HepG2 (cell line): ENCODE measurements around the gene NUDT2. TPM values are rescaled to one million over a fixed set of nuclear protein-coding genes. Genes with fewer than 3 reads are reported as not detected.

Source experiments
- CEBPZ ChIP-seq: IDR thresholded peaks from 2 replicates; pipeline ENCODE4 v1.6.1; 2012; ENCODE audit warnings: low read length, improper control_type of control experiment
- ELF1 ChIP-seq: sonication (generic); formaldehyde crosslinking; IDR thresholded peaks from 2 replicates; pipeline ENCODE4 v1.4.0; 2020; ENCODE audit warnings: missing genetic modification reagents
- FOXA3 ChIP-seq: IDR thresholded peaks from 2 replicates; pipeline ENCODE4 v1.6.1; 2016; ENCODE audit warnings: missing genetic modification reagents, missing compliant biosample characterization
- HNF1B ChIP-seq: sonication (generic); formaldehyde crosslinking; IDR thresholded peaks from 2 replicates; pipeline ENCODE4 v1.5.1; 2020; ENCODE audit warnings: mild to moderate bottlenecking, moderate library complexity, missing genetic modification reagents
- NR1H2 ChIP-seq: sonication (generic); formaldehyde crosslinking; IDR thresholded peaks from 2 replicates; pipeline ENCODE4 v1.8.1; 2022; ENCODE audit warnings: low read depth, missing genetic modification reagents, borderline replicate concordance
- PCBP1 ChIP-seq: fragments of 200-400 bp; formaldehyde crosslinking; IDR thresholded peaks from 2 replicates; pipeline ENCODE4 v1.6.1; 2017; ENCODE audit warnings: mild to moderate bottlenecking, low read depth, low read length, borderline replicate concordance
- PRDM15 ChIP-seq: sonication (generic); formaldehyde crosslinking; IDR thresholded peaks from 2 replicates; pipeline ENCODE4 v1.4.0; 2020; ENCODE audit warnings: missing genetic modification reagents
- REPIN1 ChIP-seq: sonication (generic); formaldehyde crosslinking; IDR thresholded peaks from 2 replicates; pipeline ENCODE4 v1.8.0; 2022; ENCODE audit warnings: missing genetic modification reagents, low read depth, mild to moderate bottlenecking, borderline replicate concordance
- SRSF1 ChIP-seq: fragments of 200-400 bp; formaldehyde crosslinking; optimal IDR thresholded peaks from 2 replicates; pipeline ENCODE3; 2017; ENCODE audit warnings: mild to moderate bottlenecking, low read depth, low read length, moderate library complexity
- ZBTB46 ChIP-seq: sonication (generic); formaldehyde crosslinking; IDR thresholded peaks from 2 replicates; pipeline ENCODE4 v1.4.0; 2020; ENCODE audit warnings: mild to moderate bottlenecking, missing genetic modification reagents, borderline replicate concordance
- ZNF281 ChIP-seq: sonication (generic); formaldehyde crosslinking; IDR thresholded peaks from 2 replicates; pipeline ENCODE4 v1.4.0; 2020; ENCODE audit warnings: missing genetic modification reagents, borderline replicate concordance
- ZNF773 ChIP-seq: sonication (generic); formaldehyde crosslinking; IDR thresholded peaks from 2 replicates; pipeline ENCODE4 v1.4.0; 2020; ENCODE audit warnings: missing genetic modification reagents, borderline replicate concordance
- polyA plus RNA-seq, 8 experiments: library from polyadenylated mRNA; depleted of rRNA in 3 of 8; stranded (reverse) in 7 of 8; unstranded in 1 of 8; fragments of >200 nt; fragmentation: Illumina TruSeq in 4 of 8; extraction: Trizol in 4 of 8; gene quantifications; 2 replicates each; pipeline versions ENCODE4 v1.2.1 to v1.2.3, GENCODE V29; 2011 to 2016; ENCODE audit warnings: low read depth in 4 of 8, missing spikeins in 1 of 8, mixed read lengths in 1 of 8; ENCODE audit not compliant: insufficient read depth in 1 of 8
- total RNA-seq, 5 experiments: library from RNA; depleted of rRNA; stranded (reverse); fragments of >200 nt; fragmentation: Illumina TruSeq; extraction: Trizol; gene quantifications; 2 replicates each; pipeline ENCODE4 v1.2.3, GENCODE V29; 2016; ENCODE audit warnings: low read depth in 1 of 5

The NUDT2 gene
- total and polyA plus RNA-seq, 2 of the 13 experiments (the other 11 are each of a cell fraction or from before 2014, with no cell fraction given): 19.9 to 24.6 TPM

- no peak for TF ChIP-seq CEBPZ
- no peak for TF ChIP-seq ZNF773 (CRISPR knock-in tag)
- no peak for TF ChIP-seq SRSF1
- TF ChIP-seq HNF1B: peak; percentile 41; the same call in 1 of the 2 replicates
- peak; percentile 81 for TF ChIP-seq REPIN1 (CRISPR knock-in tag)
- TF ChIP-seq PRDM15: no peak
- TF ChIP-seq ZBTB46 (CRISPR knock-in tag): no peak
- TF ChIP-seq ELF1 (CRISPR knock-in tag): no peak
- TF ChIP-seq ZNF281 (CRISPR knock-in tag): peak; percentile 56; the same call in 1 of the 2 replicates
- 0 out of 2 replicates have a peak, but pooled peaks have one; percentile 9 for TF ChIP-seq FOXA3 (CRISPR knock-in tag)
- no peak for TF ChIP-seq PCBP1
- no peak for TF ChIP-seq NR1H2 (CRISPR knock-in tag)
These were observed 50.1 kb downstream of the NUDT2 start (continued) for GRCh38 chr9:34379334-34380033.
